Progenitor cell of endocrine pancreas (in vitro differentiated cells): ENCODE data around the gene CREBBP. TPM values are rescaled to one million over a fixed set of nuclear protein-coding genes. Genes with fewer than 3 reads are reported as not detected.

ENCODE experiments used
- DNase-seq: peaks from one replicate; pipeline ENCODE4 v3.0.0; 2021; ENCODE audit warnings: low spot score; ENCODE audit not compliant: unreplicated experiment
- H3K27ac Mint-ChIP-seq: 2 replicates; pipeline ENCODE4 v1.8.0; 2021; ENCODE audit warnings: mild to moderate bottlenecking, moderate library complexity, mixed read lengths
- H3K27me3 Mint-ChIP-seq: 2 replicates; pipeline ENCODE4 v1.8.0; 2021; ENCODE audit warnings: mixed read lengths
- H3K36me3 Mint-ChIP-seq: 2 replicates; pipeline ENCODE4 v1.8.0; 2022; ENCODE audit warnings: mixed read lengths; ENCODE audit not compliant: insufficient read depth
- H3K4me1 Mint-ChIP-seq: 2 replicates; pipeline ENCODE4 v1.8.0; 2021; ENCODE audit warnings: low read depth, mixed read lengths
- H3K4me3 Mint-ChIP-seq: 2 replicates; pipeline ENCODE4 v1.8.0; 2021; ENCODE audit warnings: low read depth, mild to moderate bottlenecking, moderate library complexity, mixed read lengths
- H3K9me3 Mint-ChIP-seq: 2 replicates; pipeline ENCODE4 v1.8.0; 2021; ENCODE audit warnings: low read depth, mixed read lengths
- CTCF ChIP-seq: fragments of 200-600 bp; sonication (generic); IDR thresholded peaks from one replicate; pipeline ENCODE4 v1.5.0; 2021; ENCODE audit warnings: antibody characterized with exemption, mild to moderate bottlenecking; ENCODE audit not compliant: unreplicated experiment
- total RNA-seq: library from RNA; stranded (reverse); gene quantifications from 2 replicates; pipeline ENCODE4 v1.2.1, GENCODE V29; 2021

CREBBP gene
- total RNA-seq, 1 donor from 2014 or later: 144 TPM

DNA sequence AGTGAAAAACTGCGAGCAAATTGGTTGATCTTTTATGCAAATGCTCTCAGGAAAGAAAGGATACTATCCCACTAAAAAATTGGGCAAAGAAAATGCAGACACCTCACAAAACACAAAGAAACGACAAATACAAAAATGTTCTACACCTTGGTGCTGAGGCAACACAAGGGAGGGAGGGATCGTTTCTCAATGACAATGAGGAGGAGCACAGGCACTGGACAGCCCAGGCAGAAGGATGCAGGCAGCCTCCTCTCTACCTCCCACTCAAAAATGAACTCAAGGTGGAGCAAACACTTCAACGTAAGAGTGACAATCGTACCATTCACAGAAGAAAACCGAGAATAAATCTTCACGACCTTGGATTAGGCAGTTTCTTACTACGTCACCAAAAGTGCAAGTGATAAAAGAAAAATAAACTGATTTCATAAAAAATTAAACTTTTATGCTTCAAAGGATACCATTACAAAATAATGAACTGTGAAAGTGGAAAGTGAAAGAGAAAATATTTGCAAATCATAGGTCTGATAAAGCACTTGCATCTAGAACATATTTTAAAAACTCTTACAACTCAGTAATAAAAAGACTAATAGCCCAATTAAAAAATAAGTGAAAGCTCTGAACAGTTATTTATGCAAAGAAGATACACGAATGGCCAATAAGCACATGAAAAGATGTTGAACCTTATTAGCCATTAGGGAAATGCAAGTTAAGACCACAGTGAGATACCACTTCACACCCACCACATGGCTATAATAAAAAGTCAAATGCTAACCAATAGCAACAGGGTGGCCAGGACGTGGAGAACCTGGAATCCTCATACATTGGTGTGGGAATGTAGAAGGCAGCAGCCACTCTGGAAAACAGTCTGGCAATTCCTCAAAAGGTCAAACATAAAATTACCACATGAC is 82.4 kb downstream of the CREBBP start:
- no peak overlapping the region for H3K4me3 Mint-ChIP-seq
- H3K27ac Mint-ChIP-seq: no peak overlapping the region
- no peak for DNase-seq
- H3K36me3 Mint-ChIP-seq: peaks cover 4% of the 10 kb centered on the region
- H3K27me3 Mint-ChIP-seq: no peaks in the 10 kb centered on the region
- H3K9me3 Mint-ChIP-seq: no peaks in the 10 kb centered on the region
- peaks cover 11% of the 10 kb centered on the region for H3K4me1 Mint-ChIP-seq
- no peak for TF ChIP-seq CTCF

DNA sequence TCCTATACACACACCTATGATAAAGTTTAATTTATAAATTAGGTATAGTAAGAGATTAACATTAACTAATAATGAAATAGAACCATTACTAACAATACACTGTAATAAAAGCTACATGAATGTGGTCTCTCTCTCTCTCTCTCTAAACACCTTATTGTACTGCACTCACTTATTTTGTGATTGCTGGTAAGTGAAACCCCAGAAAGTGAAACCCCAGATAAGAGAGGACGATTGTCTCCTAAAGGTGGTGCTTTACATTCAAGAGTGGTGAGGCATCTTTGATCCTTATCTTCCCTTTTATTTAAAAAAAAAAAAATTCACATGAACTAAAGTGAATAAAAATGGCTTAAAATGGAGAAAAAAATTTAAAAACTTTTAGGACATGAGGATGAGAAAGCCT is 83.0 kb downstream of the CREBBP start:
- peaks cover 6% of the 10 kb centered on the region for H3K36me3 Mint-ChIP-seq
- no peaks in the 10 kb centered on the region for H3K9me3 Mint-ChIP-seq
- no peak for DNase-seq
- no peaks in the 10 kb centered on the region for H3K27me3 Mint-ChIP-seq
- no peak for TF ChIP-seq CTCF
- peaks cover 8% of the 10 kb centered on the region for H3K4me1 Mint-ChIP-seq
- no peak overlapping the region for H3K27ac Mint-ChIP-seq
- H3K4me3 Mint-ChIP-seq: no peak overlapping the region

GRCh38 chr16:3793161-3793576 is 87.3 kb downstream of the CREBBP start:
- no peaks in the 10 kb centered on the region for H3K9me3 Mint-ChIP-seq
- no peaks in the 10 kb centered on the region for H3K27me3 Mint-ChIP-seq
- H3K36me3 Mint-ChIP-seq: peaks cover 26% of the 10 kb centered on the region
- TF ChIP-seq CTCF: no peak
- H3K27ac Mint-ChIP-seq: no peak overlapping the region
- peaks cover 9% of the 10 kb centered on the region for H3K4me1 Mint-ChIP-seq
- no peak overlapping the region for H3K4me3 Mint-ChIP-seq
- DNase-seq: no peak

GRCh38 chr16:3792472-3793012 is 88.0 kb downstream of the CREBBP start:
- Mint-ChIP-seq H3K9me3 (no peaks in the 10 kb centered on the region), H3K36me3 (peaks cover 26% of the 10 kb centered on the region), H3K4me3 (no peak overlapping the region), H3K27ac (peak overlapping the region; percentile 46), H3K4me1 (peaks cover 6% of the 10 kb centered on the region), H3K27me3 (no peaks in the 10 kb centered on the region)
- TF ChIP-seq CTCF: no peak
- DNase-seq: no peak

DNA sequence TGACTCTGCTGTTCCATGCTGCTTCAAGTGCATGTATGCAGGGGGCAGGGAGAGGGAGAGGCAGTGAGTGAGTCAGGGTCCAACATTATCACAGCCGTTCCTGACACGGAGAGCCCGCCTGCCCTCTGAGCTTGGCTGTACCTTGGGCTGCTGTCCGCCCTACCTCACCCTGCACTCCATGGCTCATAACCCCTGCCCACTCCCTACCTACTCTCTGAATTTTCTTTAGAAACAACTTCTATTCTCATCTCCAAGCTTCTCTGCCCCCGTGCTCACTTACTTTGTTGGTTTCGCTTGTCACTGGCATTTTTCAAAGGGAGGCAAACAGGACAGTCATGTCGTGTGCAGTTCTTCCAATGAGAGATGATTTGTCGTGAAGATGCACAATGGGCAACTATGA is 88.8 kb downstream of the CREBBP start:
- H3K27me3 Mint-ChIP-seq: no peaks in the 10 kb centered on the region

More for the DNA sequence above, 88.8 kb downstream of the CREBBP start:
- Mint-ChIP-seq H3K36me3 (peaks cover 26% of the 10 kb centered on the region), H3K27ac (no peak overlapping the region), H3K4me3 (no peak overlapping the region), H3K9me3 (no peaks in the 10 kb centered on the region), H3K4me1 (peaks cover 6% of the 10 kb centered on the region)
- DNase-seq: no peak
- TF ChIP-seq CTCF: no peak
